Activated naive CD8-positive, alpha-beta T cell (primary cell): Measurements from ENCODE around the gene ALDH1A1.

ENCODE experiments used
- H3K27ac Mint-ChIP-seq: one replicate; pipeline ENCODE4 v1.8.0; 2021; ENCODE audit warnings: mixed read lengths
- H3K27me3 Mint-ChIP-seq: one replicate; pipeline ENCODE4 v1.8.0; 2021; ENCODE audit warnings: mixed read lengths
- H3K36me3 Mint-ChIP-seq: one replicate; pipeline ENCODE4 v1.8.0; 2021; ENCODE audit warnings: mixed read lengths
- H3K4me1 Mint-ChIP-seq: one replicate; pipeline ENCODE4 v1.8.0; 2021; ENCODE audit warnings: low read depth, mixed read lengths
- H3K4me3 Mint-ChIP-seq: one replicate; pipeline ENCODE4 v1.8.0; 2021; ENCODE audit warnings: mild to moderate bottlenecking, mixed read lengths
- H3K9me3 Mint-ChIP-seq: one replicate; pipeline ENCODE4 v1.8.0; 2021; ENCODE audit warnings: low read depth, mixed read lengths

The ALDH1A1 gene

GRCh38 chr9:72924154-72924790 lies 28.6 kb downstream of the ALDH1A1 start:
- Mint-ChIP-seq H3K4me3 (no peak overlapping the region), H3K9me3 (no peaks in the 10 kb centered on the region), H3K4me1 (no peaks in the 10 kb centered on the region), H3K27ac (no peak overlapping the region), H3K27me3 (peaks cover 4% of the 10 kb centered on the region), H3K36me3 (no peaks in the 10 kb centered on the region)

DNA sequence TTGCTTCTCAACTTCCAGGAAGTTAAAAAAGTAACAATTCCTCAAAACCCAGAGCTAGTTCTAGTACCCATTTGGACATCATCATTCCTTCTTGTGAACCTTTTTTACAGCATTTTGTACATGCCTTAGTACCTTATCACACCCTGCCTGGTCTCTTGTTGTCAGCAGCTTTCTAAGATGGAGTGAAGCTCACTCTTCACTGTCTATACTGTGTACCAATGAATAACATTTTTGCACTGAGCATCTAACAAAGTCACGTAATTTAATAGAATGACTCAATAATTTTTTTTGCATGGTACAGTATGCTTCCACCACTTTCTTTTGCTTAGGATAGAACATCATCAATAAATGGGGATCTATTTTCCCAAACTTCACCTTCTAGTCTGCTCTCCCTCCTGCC lies 29.8 kb downstream of the ALDH1A1 start:
- no peaks in the 10 kb centered on the region for H3K9me3 Mint-ChIP-seq
- peaks cover 4% of the 10 kb centered on the region for H3K27me3 Mint-ChIP-seq
- no peak overlapping the region for H3K27ac Mint-ChIP-seq
- H3K4me3 Mint-ChIP-seq, result no peak overlapping the region
- H3K4me1 Mint-ChIP-seq, result no peaks in the 10 kb centered on the region
- no peaks in the 10 kb centered on the region for H3K36me3 Mint-ChIP-seq

GRCh38 chr9:72921888-72922654 lies 30.8 kb downstream of the ALDH1A1 start:
- Mint-ChIP-seq H3K9me3 (no peaks in the 10 kb centered on the region), H3K27ac (no peak overlapping the region), H3K27me3 (peaks cover 4% of the 10 kb centered on the region), H3K4me3 (no peak overlapping the region), H3K4me1 (no peaks in the 10 kb centered on the region), H3K36me3 (no peaks in the 10 kb centered on the region)

- no peak overlapping the region for H3K4me3 Mint-ChIP-seq
- no peaks in the 10 kb centered on the region for H3K9me3 Mint-ChIP-seq
- H3K36me3 Mint-ChIP-seq, result no peaks in the 10 kb centered on the region
- no peaks in the 10 kb centered on the region for H3K4me1 Mint-ChIP-seq
- H3K27ac Mint-ChIP-seq, result no peak overlapping the region
- peaks cover 4% of the 10 kb centered on the region for H3K27me3 Mint-ChIP-seq
These were observed 33.5 kb downstream of the ALDH1A1 start for GRCh38 chr9:72919246-72919945.

- Mint-ChIP-seq H3K4me1 (no peaks in the 10 kb centered on the region), H3K27ac (no peak overlapping the region), H3K4me3 (no peak overlapping the region), H3K36me3 (no peaks in the 10 kb centered on the region), H3K27me3 (peaks cover 4% of the 10 kb centered on the region), H3K9me3 (no peaks in the 10 kb centered on the region)
These were observed 34.9 kb downstream of the ALDH1A1 start for GRCh38 chr9:72917892-72918509.

GRCh38 chr9:72915659-72916058 lies 37.2 kb downstream of the ALDH1A1 start:
- Mint-ChIP-seq H3K4me1 (no peaks in the 10 kb centered on the region), H3K36me3 (no peaks in the 10 kb centered on the region), H3K27me3 (no peaks in the 10 kb centered on the region), H3K9me3 (no peaks in the 10 kb centered on the region), H3K4me3 (no peak overlapping the region), H3K27ac (no peak overlapping the region)

DNA sequence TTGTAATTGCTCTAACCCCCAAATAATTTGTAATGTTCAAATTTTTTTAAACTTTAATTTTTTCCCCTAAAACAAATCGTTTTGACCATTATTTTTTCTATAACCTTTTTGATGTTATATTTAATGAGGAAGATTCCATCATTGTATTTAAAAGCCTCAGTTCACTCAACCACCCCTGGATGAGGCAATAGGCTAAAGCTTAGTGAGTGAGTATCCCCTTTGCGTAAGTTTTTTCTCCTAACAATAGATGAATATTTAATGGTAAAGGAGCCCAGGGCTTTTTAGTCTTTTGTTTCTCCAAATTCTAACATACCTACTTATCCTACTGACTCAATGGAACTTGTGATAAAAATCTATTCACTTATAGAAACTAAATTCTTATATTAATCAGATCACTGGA lies 38.1 kb downstream of the ALDH1A1 start:
- Mint-ChIP-seq H3K4me1 (no peaks in the 10 kb centered on the region), H3K27me3 (no peaks in the 10 kb centered on the region), H3K9me3 (no peaks in the 10 kb centered on the region), H3K36me3 (no peaks in the 10 kb centered on the region), H3K27ac (no peak overlapping the region), H3K4me3 (no peak overlapping the region)

- Mint-ChIP-seq H3K4me3 (no peak overlapping the region), H3K36me3 (no peaks in the 10 kb centered on the region), H3K9me3 (no peaks in the 10 kb centered on the region), H3K27ac (no peak overlapping the region), H3K4me1 (no peaks in the 10 kb centered on the region), H3K27me3 (no peaks in the 10 kb centered on the region)
These were observed 39.4 kb downstream of the ALDH1A1 start for GRCh38 chr9:72913382-72914009.

- H3K36me3 Mint-ChIP-seq, result no peaks in the 10 kb centered on the region
- H3K4me3 Mint-ChIP-seq, result no peak overlapping the region
- no peaks in the 10 kb centered on the region for H3K4me1 Mint-ChIP-seq
- H3K9me3 Mint-ChIP-seq, result no peaks in the 10 kb centered on the region
- H3K27me3 Mint-ChIP-seq, result no peaks in the 10 kb centered on the region
- H3K27ac Mint-ChIP-seq, result no peak overlapping the region
These were observed 40.1 kb downstream of the ALDH1A1 start for GRCh38 chr9:72912476-72913381.

DNA sequence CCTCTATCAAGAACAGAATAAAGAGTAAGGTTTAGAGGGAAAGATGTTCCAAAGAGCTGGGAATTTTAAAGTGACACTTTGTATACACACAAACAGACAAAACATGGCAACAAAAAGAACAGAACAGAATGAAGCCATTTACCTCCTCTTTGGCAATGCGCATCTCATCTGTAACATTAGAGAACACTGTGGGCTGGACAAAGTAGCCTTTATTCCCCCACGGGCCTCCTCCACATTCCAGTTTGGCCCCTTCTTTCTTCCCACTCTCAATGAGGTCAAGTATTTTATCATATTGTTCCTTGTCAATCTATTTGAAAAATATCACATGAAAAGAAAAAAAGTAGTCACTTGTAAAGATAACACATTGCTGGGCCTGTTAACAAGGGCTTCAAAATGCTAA lies 41.0 kb downstream of the ALDH1A1 start:
- Mint-ChIP-seq H3K4me1 (no peaks in the 10 kb centered on the region), H3K9me3 (no peaks in the 10 kb centered on the region), H3K36me3 (no peaks in the 10 kb centered on the region), H3K27ac (no peak overlapping the region), H3K4me3 (no peak overlapping the region), H3K27me3 (no peaks in the 10 kb centered on the region)

GRCh38 chr9:72911247-72911775 lies 41.5 kb downstream of the ALDH1A1 start:
- Mint-ChIP-seq H3K4me3 (no peak overlapping the region), H3K4me1 (no peaks in the 10 kb centered on the region), H3K27me3 (no peaks in the 10 kb centered on the region), H3K36me3 (no peaks in the 10 kb centered on the region), H3K9me3 (no peaks in the 10 kb centered on the region), H3K27ac (no peak overlapping the region)

DNA sequence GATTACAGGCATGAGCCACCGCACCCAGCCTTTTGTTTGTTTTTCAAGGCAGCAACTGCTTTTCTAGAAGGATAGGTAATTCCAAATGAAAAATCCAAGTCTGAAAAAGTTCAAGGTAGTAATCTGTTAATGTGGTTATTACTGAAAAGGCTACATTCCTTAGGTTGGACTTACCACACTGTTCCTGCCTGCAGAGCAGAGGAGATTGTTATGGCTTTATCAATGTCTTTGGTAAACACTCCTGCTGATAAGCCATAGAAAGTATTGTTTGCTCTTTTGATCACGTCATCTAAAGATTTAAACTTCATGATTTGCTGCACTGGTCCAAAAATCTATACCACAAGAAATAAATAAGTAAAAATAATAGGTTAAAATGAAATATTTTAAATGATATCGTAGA lies 43.4 kb downstream of the ALDH1A1 start:
- no peak overlapping the region for H3K27ac Mint-ChIP-seq
- H3K4me1 Mint-ChIP-seq, result no peaks in the 10 kb centered on the region
- H3K27me3 Mint-ChIP-seq, result no peaks in the 10 kb centered on the region
- H3K4me3 Mint-ChIP-seq, result no peak overlapping the region
- no peaks in the 10 kb centered on the region for H3K9me3 Mint-ChIP-seq
- no peaks in the 10 kb centered on the region for H3K36me3 Mint-ChIP-seq

DNA sequence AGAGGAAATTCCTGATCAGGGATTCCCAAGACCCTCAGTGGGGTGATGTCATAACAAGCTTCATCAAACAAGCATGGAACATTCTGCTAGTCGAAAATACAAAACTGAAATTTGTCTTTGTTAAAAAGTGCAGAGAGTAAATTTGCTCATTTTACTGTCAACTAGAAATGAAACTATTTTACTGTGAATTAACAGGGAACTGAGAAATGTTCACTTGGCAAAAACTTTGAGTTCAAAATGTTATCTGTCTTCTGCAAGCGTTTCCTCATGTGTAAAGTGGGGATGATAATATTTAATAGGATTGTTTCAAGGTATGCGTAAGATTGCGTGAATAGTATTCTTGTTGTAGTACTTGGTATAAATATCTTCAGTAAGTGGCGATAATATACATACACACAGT lies 45.4 kb downstream of the ALDH1A1 start:
- Mint-ChIP-seq H3K4me1 (no peaks in the 10 kb centered on the region), H3K27me3 (no peaks in the 10 kb centered on the region), H3K36me3 (no peaks in the 10 kb centered on the region), H3K9me3 (no peaks in the 10 kb centered on the region), H3K27ac (no peak overlapping the region), H3K4me3 (no peak overlapping the region)

DNA sequence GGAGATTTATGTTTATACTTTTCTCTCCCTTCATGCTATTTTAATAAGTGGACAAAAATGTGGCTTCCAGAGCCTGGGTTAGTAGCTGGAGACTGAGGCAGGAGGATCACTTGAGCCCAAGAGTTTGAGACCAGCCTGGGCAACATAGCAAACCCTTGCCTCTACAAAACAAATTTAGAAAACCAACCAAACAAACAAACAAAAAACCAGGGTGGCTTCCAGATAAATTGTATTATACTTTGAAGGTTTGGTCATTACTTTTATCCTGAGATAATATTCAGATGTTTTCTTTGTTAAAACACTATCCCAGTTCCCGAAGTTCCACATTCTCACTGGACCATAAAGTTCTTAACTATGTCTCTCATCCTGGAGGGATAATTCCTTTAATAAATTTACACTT lies 46.0 kb downstream of the ALDH1A1 start:
- Mint-ChIP-seq H3K27me3 (no peaks in the 10 kb centered on the region), H3K27ac (no peak overlapping the region), H3K36me3 (no peaks in the 10 kb centered on the region), H3K4me3 (no peak overlapping the region), H3K9me3 (no peaks in the 10 kb centered on the region), H3K4me1 (no peaks in the 10 kb centered on the region)
